ENCODE measurements around the gene RNF128. TPM values are rescaled to one million over a fixed set of nuclear protein-coding genes. Genes with fewer than 3 reads are reported as not detected.

Gene RNF128
- total RNA-seq, 1 donor from 2014 or later, result not detected

- no peaks in the 10 kb centered on the region for H3K4me1 Mint-ChIP-seq
- no peak for DNase-seq (ENCODE audit: low read depth, low spot score)
- peaks cover 2% of the 10 kb centered on the region for H3K9me3 Mint-ChIP-seq
- no peaks in the 10 kb centered on the region for H3K36me3 Mint-ChIP-seq (ENCODE audit: low read depth)
- no peak overlapping the region for H3K27ac Mint-ChIP-seq (ENCODE audit: unreplicated experiment)
- H3K4me3 Mint-ChIP-seq, result no peak overlapping the region
- peaks cover 17% of the 10 kb centered on the region for H3K27me3 Mint-ChIP-seq (ENCODE audit: low read depth)
- TF ChIP-seq, protein P1, sequence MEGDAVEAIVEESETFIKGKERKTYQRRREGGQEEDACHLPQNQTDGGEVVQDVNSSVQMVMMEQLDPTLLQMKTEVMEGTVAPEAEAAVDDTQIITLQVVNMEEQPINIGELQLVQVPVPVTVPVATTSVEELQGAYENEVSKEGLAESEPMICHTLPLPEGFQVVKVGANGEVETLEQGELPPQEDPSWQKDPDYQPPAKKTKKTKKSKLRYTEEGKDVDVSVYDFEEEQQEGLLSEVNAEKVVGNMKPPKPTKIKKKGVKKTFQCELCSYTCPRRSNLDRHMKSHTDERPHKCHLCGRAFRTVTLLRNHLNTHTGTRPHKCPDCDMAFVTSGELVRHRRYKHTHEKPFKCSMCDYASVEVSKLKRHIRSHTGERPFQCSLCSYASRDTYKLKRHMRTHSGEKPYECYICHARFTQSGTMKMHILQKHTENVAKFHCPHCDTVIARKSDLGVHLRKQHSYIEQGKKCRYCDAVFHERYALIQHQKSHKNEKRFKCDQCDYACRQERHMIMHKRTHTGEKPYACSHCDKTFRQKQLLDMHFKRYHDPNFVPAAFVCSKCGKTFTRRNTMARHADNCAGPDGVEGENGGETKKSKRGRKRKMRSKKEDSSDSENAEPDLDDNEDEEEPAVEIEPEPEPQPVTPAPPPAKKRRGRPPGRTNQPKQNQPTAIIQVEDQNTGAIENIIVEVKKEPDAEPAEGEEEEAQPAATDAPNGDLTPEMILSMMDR (conservative IDR thresholded peaks at IDR 0.05), result no peak
Observed at GRCh38 chrX:106780264-106780663, 53.8 kb downstream of the RNF128 start.

DNA sequence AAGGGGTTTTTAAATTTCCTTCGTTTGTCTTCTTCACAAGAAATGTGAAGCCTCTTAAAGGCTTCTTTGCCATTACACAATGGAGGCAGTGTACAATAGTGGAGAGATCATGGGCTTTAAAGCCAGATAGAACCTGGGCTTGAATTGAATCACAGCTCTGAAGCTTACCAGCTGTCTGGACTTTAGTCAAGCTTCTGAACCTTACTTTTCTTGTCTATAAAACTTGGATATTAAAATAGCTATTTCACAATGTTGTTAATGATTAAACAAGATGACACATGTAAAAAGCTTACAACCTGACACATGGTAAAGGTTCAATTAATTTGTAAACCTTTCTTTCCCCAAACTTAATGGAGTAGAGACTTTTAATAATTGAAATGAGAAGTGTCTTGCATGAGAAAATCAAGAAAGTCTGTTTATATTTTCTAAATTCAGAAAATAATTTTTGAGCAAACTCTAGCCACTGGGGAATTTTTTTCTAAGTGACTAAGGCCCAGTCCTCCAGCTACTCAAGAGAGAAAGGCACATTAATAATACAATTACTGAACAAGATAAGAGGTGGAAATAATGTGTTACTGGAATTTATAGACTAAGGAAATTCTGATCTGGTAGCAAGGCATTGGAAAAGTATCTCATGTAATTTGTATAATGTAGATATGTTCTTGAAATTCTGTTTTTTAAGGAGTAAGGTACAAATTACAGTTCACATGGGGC is 54.3 kb downstream of the RNF128 start:
- Mint-ChIP-seq H3K27ac (ENCODE audit: unreplicated experiment) (no peak overlapping the region), H3K9me3 (peaks cover 3% of the 10 kb centered on the region)

GRCh38 chrX:106783716-106784115 is 57.2 kb downstream of the RNF128 start:
- no peaks in the 10 kb centered on the region for H3K4me1 Mint-ChIP-seq
- TF ChIP-seq, protein P1 (conservative IDR thresholded peaks at IDR 0.05), result no peak
- no peaks in the 10 kb centered on the region for H3K36me3 Mint-ChIP-seq (ENCODE audit: low read depth)
- peaks cover 3% of the 10 kb centered on the region for H3K9me3 Mint-ChIP-seq
- peaks cover 28% of the 10 kb centered on the region for H3K27me3 Mint-ChIP-seq (ENCODE audit: low read depth)
- H3K27ac Mint-ChIP-seq (ENCODE audit: unreplicated experiment), result no peak overlapping the region
- DNase-seq (ENCODE audit: low read depth, low spot score), result no peak
- no peak overlapping the region for H3K4me3 Mint-ChIP-seq

More for the DNA sequence above, 54.3 kb downstream of the RNF128 start:
- TF ChIP-seq, protein P1 (conservative IDR thresholded peaks at IDR 0.05), result no peak
- Mint-ChIP-seq H3K4me3 (no peak overlapping the region), H3K4me1 (no peaks in the 10 kb centered on the region), H3K27me3 (ENCODE audit: low read depth) (peaks cover 20% of the 10 kb centered on the region), H3K36me3 (ENCODE audit: low read depth) (no peaks in the 10 kb centered on the region)
- no peak for DNase-seq (ENCODE audit: low read depth, low spot score)

DNA sequence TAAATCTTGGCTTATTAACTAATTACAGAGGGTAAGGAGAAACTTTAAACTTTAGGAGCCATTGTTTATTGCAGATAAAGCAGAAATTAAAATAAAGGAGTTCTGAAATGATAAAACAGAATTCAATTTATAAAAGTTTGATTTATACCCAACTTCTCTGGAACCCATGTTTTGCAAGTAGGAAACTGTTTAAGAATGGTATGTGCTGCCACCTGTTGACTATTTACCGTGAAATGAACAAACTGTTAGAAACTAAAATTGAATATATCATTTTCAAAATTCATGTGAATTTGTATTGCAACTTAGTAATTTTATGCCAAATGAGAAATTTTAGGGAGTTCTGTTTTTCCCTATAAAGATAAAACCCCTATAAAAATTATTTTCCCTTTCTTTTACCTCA is 65.0 kb downstream of the RNF128 start:
- no peak overlapping the region for H3K27ac Mint-ChIP-seq (ENCODE audit: unreplicated experiment)
- TF ChIP-seq, protein P1 (conservative IDR thresholded peaks at IDR 0.05), result peak; percentile 60
- no peaks in the 10 kb centered on the region for H3K4me1 Mint-ChIP-seq

GRCh38 chrX:106802063-106802387 is 75.5 kb downstream of the RNF128 start:
- Mint-ChIP-seq H3K27ac (ENCODE audit: unreplicated experiment) (no peak overlapping the region), H3K36me3 (ENCODE audit: low read depth) (no peaks in the 10 kb centered on the region), H3K4me1 (peaks cover 5% of the 10 kb centered on the region), H3K9me3 (no peaks in the 10 kb centered on the region), H3K4me3 (peak overlapping the region; percentile 94), H3K27me3 (ENCODE audit: low read depth) (peaks cover 86% of the 10 kb centered on the region)
- TF ChIP-seq, protein P1 (conservative IDR thresholded peaks at IDR 0.05), result no peak
- no peak for DNase-seq (ENCODE audit: low read depth, low spot score)

More for the DNA sequence above, 65.0 kb downstream of the RNF128 start:
- DNase-seq (ENCODE audit: low read depth, low spot score), result no peak
- Mint-ChIP-seq H3K9me3 (no peaks in the 10 kb centered on the region), H3K36me3 (ENCODE audit: low read depth) (no peaks in the 10 kb centered on the region), H3K27me3 (ENCODE audit: low read depth) (peaks cover 8% of the 10 kb centered on the region), H3K4me3 (no peak overlapping the region)
